Right forelimb (tissue), 1 donor: ENCODE data around the gene CENPB.
"Not testable (repeated sequence)": the region's sequence is repeated elsewhere in the genome, so short reads cannot be mapped to it uniquely, and the experiment has no call there.

Experiments
- DNase-seq: peaks from one replicate; pipeline ENCODE4 v3.0.0-alpha.2; 2018

The CENPB gene

DNA sequence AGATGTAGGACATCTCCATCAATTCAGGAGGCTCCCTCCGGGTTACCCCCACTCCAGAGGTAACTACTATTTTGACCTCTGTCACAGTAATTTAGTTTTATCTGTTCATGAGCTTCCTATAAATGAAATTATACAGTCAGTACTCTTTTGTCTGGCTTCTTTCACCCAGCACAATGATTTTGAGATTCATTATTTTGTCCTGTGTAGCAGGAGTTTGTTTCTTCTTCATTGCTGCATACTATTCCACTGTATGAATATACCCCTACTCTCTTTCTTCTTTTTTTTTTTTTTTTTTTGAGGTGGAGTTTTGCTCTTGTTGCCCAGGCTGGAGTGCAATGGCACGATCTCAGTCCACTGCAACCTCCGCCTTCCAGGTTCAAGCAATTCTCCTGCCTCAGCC lies 22.0 kb upstream of the CENPB start:
- peak; percentile 16 for DNase-seq

DNA sequence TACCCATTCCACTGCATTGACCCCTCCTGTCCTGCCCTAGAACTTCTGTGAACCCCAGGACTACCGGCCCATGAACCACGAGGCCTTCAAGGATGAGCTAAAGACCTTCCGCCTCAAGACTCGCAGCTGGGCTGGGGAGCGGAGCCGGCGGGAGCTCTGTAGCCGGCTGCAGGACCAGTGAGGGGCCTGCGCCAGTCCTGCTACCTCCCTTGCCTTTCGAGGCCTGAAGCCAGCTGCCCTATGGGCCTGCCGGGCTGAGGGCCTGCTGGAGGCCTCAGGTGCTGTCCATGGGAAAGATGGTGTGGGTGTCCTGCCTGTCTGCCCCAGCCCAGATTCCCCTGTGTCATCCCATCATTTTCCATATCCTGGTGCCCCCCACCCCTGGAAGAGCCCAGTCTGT lies 18.2 kb upstream of the CENPB start:
- DNase-seq = no peak

DNA sequence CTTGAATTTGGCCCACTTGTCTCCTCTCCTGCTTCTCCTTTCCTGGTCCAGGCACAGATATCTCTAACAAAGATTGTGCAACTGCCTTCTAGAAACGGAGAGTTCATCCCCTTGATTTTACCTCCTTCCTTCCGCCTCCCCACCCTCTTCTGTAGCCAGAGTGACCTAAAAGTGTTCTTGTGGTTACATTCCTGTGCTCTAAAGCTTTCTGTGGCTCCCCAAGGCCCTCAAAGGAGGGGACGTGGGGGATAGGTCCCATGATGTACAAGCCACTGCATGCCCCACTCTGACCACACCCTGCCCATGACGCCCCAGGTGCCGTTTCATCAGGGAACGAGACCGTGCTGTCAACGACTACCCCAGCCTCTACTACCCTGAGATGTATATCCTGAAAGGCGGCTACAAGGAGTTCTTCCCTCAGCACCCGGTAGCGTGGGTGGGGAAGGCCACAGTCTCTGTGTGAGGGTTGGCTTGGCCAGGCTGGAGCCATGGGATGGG lies 17.8 kb upstream of the CENPB start:
- DNase-seq = no peak

DNA sequence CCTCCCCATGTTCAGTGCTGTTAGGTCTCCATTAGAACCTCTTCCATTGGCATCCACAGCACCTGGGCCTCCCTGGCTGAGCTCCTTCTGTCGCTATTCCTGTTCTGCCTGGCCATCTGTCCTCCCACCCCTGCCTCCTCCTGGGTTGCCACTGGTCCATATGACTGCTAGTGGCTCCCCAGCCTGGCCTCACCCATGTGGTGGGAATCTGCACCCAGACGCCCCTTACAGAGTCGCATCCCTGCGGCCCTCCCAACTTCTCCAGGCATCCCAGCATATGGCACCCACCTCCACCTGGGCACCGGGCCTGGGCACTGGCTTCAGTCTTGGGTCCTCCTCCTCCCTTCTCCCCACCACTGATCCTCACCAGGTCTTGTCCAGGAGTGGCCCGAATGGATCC lies 17.3 kb upstream of the CENPB start:
- DNase-seq = no peak

DNA sequence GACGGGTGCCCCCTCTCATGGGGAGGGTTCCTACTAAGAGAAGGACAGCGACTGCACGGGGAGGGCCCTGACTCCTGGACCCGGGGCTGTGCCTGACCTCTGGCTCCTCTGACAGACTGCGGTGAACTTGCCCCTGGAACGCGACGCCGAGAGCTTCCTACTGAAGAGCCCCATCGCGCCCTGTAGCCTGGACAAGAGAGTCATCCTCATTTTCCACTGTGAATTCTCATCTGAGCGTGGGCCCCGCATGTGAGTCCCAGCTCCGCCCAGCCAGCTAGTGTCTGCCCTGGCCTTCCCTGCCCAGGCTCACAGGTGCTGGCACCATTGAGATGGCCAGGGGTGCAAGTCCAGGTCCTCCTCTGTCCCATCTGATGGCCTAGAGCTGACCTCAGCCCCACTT lies 16.7 kb upstream of the CENPB start:
- no peak for DNase-seq

DNA sequence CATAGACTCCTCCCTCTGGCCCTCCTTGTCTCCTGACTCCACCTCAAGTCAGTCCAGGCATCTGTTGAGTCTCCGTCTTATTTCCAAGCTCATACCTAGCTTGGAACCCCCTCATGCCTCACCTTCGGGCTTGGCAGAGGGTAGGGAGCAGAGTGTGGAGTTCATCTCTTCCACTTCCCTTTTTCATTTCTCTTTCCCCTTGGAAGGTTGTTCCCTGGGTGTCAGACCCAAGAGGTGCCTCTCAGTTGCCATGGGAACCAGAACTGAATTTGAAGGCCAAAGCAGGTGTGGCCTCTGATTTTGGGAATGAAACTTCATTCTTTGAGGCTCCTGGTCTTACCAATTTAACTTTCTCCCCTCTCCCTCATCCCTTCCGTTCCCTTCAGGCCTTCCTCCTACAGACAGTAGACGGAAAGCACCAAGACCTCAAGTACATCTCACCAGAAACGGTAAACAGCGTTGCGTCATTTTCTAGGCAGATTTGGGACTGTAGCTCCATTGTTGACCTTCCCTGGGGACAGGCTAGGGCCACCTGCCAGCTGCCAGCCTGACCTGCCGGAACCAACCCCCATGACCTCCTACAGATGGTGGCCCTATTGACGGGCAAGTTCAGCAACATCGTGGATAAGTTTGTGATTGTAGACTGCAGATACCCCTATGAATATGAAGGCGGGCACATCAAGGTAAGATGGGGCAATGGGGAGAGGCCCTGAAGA lies 16.1 kb upstream of the CENPB start:
- DNase-seq = no peak

DNA sequence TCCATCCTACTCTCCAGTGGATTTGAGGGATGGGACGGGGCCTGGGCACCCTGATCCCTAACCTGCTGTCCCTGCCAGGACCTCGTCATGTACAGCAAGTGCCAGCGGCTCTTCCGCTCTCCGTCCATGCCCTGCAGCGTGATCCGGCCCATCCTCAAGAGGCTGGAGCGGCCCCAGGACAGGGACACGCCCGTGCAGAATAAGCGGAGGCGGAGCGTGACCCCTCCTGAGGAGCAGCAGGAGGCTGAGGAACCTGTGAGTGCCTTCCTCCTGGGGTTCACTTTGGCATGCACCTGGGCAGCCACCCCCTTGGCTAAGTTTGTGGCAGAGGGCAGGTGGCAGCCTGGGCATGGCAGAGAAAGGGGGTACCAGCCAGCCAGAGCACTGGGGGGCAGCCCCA lies 15.3 kb upstream of the CENPB start:
- no peak for DNase-seq

DNA sequence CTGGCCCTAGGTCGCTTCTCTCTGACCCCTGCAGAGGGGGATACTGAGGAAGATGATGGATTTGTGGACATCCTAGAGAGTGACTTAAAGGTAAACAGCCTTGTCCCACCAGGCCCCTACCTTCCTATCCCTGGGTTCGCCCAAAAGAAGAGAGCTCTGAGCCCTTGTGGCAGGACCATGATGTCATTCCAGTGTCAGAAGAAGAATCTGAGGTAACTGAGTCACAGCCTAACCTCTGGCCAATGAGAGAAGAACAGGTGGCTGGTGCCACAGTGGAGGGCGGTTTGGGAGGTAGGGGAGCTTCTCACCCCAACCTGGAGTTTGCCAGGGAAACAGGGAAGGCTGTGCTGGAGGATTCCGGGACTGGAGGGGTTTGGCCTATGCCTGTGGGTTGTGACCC lies 14.8 kb upstream of the CENPB start:
- no peak for DNase-seq

DNA sequence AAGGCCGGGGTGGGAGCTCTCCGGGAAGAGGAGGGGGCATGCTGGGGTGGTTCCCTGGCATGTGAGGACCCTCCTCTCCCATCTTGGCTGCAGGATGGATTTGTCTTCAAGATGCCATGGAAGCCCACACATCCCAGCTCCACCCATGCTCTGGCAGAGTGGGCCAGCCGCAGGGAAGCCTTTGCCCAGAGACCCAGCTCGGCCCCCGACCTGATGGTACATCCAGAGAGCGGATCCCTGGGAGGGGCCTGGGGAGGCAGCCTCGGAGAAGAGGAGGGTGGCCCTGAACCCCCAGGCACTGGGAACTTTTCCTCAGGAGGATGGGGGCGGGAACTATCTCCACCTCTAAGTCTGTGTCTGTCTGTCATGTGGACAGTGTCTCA lies 14.3 kb upstream of the CENPB start:
- DNase-seq = no peak

DNA sequence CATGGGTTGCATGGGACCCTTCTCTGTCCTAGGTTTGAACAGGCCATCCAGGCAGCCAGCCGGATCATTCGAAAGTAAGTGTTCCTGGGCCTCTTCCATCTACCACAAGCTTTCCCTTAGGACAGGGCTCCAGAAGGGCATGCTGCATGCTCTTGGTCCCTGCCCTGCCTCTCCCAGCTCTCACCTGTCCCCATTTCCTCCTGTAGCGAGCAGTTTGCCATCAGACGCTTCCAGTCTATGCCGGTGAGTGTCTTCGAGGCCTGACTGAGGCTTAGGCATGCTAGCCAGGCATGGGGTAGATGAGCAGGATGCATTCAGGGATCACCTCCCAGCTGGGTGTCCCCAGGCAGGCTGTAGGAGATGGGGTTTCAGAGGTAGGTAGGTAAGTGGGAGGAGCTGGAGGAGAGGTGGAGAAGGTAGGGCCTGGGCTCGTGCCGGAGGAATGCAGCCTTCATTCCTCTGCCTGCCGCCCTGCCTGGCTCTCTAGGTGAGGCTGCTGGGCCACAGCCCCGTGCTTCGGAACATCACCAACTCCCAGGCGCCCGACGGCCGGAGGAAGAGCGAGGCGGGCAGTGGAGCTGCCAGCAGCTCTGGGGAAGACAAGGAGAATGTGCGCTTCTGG lies 13.8 kb upstream of the CENPB start:
- no peak for DNase-seq

DNA sequence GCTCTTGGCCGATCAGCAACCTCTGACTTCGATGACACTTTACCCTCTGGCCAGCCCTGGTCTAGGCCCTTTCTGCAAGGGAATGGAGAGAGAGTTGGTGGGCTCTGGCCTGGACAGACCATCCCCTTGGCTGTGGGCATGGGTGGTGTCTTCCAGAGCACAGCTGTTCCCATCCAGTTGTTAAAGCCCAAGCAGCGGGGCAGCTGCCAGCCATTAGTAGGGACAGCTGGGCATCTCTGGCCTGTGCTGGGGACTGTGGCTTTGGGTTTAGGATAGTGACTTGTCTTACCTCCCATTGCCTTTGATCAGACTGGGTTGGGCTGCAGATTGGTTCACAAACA lies 12.3 kb upstream of the CENPB start:
- DNase-seq = peak; percentile 63

DNA sequence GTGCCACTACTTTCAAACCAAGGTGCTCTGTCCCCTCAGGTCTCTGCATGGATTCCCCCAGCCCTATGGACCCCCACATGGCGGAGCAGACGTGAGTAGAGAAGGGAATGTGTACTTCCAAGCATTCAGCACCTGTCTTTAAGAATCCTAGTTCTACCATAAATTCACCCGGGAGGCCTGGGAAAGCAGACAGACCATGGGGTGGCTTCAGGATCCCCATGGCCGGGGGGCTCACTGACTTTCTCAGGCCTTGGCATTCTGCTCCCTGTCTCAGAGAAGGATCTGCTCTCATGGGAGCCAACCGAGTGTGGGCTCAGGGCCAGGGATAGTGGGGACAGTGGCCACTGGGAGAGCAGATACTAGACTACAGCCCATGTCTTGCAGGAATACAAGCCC lies 11.8 kb upstream of the CENPB start:
- DNase-seq = no peak

DNA sequence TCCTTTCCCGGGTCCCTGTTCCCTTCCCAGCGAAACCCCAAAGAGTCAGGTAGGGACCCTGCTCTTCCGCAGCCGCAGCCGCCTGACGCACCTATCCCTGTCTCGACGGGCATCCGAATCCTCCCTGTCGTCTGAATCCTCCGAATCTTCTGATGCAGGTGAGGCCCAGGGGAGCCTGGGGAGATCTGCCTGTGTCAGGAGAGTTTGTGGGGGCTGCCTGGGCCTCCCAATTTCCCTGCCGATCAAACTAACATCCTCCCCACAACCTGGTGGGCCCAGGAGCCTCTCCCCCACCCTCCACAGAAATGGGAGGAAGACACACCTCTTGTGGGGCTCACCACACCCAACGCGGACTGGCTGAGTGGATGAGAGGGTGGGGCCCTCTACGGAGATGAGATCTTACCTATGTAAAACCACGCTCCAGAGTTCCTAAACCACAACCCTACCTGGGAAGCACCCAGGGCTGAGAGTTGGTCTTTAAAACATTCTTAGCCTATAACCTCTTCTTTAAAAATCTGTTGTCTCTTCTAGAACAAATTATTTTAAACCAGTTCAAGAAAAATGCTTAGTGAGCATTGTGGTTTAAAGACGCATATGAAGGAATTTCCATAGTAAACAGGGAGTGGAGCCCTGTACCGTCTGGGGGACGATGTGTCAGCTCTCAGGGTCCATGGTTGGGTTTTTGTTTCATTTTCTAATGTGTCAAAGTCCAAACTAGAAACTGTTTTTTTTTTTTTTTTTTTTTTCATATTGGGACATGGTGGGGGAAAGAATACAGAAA lies 11.2 kb upstream of the CENPB start:
- DNase-seq = no peak

DNA sequence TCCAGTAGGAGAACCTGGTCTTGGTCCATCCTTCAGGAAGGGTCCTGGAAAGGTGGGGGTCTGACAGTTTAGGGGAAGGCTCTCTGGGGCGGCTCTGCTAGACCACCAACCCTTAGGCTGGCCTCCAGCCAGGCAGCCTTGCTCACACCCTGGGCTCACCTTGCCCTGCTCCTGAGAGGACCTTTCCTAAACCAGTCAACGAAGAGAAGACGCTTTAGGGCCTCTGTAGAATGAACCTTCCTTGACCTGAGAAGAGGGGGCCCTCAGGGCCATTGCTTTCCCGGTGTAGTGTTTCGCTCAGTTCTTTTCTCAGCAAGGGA lies 10.6 kb upstream of the CENPB start:
- no peak for DNase-seq

DNA sequence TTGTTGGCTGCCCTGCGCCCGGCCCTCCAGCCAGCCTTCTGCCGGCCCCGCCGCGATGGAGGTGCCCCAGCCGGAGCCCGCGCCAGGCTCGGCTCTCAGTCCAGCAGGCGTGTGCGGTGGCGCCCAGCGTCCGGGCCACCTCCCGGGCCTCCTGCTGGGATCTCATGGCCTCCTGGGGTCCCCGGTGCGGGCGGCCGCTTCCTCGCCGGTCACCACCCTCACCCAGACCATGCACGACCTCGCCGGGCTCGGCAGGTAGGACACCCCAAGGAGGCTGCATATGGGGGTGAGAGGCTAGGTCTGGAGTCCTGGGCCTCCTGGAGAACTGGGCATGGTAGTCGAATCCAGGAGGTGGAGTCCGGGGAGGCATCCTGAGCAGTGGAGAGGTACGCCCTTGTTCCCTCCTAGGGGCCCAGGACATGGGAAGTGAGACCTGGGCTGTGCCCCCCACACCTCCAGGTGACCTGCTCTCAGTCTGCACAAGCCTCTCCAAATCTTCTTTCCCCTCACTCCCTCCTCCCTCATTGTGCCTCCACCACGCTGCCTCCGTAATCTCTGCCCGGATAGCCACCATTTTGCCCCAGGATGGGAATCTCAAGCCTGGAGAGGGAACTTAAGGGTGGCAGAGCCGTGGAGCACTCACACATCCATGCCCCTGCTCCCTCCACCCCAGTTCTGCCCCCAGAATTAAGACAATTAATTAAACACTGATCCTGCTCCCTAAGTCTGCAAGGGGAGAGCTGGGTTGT lies 10.1 kb upstream of the CENPB start:
- DNase-seq = no peak

DNA sequence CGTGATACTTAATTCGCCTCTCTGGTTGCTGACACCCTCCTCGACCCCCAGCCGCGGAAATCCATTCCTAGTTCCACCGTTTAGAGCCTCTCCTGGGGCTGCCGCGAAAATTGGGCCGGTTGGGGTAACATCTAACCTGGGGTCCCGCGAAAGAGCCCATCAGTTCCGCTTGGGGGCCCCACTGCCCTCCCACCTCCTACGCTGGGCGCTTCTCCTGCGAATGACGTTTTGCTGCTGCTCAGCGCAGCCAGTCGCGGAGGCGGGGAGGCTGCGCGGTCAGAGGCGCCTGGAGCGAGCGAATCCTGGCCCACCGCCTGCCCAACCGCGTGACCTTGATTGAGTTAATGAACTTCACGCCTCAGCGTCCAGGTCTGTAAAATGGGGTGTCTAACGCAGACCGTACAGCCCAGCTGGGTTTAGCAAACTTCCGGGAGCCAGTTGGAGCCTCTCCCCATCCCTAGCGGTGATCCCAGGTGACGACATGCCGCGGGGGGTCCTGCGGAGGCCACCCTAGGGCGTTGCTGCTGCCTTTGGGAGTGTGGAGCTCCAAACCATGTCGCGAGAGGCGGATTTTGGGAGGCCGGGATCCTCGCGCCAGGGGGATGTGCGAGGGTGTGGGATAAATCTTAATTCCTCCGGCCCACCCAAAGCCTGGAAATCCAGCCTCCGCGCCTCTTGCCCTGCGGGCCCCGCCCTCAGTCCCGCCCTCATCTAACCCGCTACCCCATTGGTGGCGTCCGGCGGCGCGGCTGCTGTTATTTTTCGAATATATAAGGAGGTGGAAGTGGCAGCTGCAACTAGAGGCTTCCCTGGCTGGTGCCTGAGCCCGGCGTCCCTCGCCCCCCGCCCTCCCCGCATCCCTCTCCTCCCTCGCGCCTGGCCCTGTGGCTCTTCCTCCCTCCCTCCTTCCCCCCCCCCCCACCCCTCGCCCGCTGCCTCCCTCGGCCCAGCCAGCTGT lies 9.2 kb upstream of the CENPB start, which contains the start of gene CDC25B:
CDC25B (plus strand) TSS at position 800 of the 958 bp plus-strand sequence. CDS start 222 bp downstream, outside the sequence.
- DNase-seq = peak; percentile 96

DNA sequence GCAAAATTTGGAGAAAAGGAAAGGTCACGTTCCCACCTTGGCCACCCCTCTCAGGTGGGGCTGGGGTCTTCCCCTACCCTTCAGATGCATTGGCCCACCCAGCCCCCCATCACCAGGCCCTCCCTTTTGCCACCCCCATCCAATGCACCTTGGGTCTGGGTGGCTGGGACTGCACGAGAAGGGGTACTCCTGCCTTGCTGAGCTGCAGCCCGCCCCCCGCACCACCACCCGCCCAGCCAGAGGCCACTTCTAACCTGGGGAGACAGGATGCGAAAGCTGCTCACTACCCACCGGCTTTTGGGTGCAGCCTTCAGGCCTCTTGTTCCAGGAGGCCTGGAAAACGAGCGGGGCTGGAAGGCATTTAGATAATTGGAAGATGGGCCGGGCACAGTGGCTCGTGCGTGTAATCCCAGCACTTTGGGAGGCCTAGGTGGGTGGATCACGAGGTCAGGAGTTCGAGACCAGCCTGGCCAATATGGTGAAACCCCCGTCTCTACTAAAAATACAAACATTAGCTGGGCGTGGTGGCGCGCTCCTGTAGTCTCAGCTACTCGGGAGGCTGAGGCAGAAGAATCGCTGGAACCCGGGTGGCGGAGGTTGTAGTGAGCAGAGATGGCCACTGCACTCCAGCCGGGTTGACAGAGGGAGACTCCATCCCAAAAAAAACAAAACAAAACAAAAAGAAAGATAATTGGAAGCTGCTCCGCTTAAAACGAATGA lies 8.3 kb upstream of the CENPB start:
- no peak for DNase-seq

DNA sequence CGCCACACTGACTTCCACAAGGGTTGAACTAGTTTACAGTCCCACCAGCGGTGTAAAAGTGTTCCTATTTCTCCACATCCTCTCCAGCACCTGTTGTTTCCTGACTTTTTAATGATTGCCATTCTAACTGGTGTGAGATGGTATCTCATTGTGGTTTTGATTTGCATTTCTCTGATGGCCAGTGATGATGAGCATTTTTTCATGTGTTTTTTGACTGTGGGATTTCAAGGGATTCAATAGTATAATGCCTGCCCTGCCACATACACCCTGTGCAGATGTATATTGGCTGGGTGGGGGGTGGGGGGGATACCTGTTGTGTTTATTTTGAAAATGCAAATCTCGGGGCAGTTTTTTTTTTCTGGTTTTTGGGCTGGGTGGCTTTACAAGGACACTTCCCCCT lies 7.6 kb upstream of the CENPB start:
- DNase-seq = not testable (repeated sequence)

DNA sequence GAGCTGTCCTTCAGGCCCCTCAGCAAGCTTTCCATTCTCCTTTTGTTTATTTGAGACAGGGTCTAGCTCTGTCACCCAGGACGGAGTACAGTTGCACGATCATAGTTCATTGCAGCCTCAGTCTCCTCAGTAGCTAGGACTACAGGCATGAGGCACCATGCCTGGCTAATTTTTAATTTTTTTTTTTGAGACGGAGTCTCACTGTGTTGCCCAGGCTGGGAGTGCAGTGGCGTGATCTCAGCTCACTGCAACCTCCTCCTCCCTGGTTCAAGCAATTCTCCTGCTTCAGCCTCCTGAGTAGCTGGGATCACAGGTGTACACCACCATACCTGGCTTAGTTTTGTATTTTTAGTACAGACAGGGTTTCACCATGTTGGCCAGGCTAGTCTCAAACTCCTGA lies 2.7 kb upstream of the CENPB start:
- not testable (repeated sequence) for DNase-seq

DNA sequence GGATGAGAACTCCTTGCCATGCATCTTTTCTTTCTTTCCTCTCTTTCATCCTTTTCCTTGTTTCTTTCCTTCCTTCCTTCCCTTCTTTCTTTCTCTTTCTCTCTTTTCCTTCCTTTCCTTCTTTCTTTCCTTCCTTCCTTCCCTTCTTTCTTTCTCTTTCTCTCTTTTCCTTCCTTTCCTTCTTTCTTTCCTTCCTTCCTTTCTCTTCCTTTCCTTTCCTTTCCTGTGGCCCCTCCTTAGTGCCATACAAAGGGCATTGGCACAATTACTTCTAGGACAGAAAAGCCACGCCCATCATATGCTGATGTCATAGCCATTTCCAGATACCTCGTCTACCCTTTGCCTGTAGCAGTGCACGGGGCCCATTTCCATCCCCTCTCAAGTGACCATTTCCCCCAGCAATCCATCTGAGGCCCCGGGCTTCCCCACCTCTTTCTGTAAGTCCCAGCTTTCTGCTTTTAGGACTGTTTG lies 2.2 kb upstream of the CENPB start:
- DNase-seq = no peak

DNA sequence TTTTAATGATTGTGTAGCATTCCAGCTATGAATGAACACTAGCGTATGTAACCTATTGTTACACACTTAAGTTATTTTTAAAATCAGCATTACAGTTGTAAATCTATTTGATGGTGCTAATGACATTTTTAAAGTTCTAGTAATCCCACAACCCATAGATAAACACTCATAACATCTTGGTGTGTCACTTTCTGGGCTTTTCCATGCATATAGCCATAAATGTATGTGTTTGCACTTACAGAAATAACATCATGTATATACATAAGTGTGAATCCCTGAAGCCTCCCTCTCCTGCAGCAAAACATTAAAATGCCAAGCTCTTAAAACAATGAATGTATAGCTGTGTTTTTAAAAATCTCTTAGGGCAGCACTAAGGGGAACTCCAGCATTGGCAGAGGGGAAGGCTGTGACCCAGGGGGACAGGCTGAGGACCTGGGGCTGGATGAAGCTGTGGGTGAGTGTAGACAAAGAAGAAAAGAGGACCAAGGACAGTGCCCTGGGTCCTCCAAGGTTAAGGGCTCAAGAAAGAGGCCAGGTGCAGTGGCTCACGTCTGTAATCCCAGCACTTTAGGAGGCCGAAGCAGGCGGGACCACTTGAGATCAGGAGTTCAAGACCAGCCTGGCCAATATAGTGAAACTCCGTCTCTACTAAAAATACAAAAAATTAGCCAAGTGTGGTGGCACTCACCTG lies 929 bp upstream of the CENPB start:
- no peak for DNase-seq
